HG03558 (cell line): ENCODE results near the gene RABEPK.
"Not testable (repeated sequence)": the region's sequence is repeated elsewhere in the genome, so short reads cannot be mapped to it uniquely, and the experiment has no call there.

Experiments
- ATAC-seq: cut with Tn5 transposase; IDR thresholded peaks from one replicate; pipeline ENCODE4 v1.9.1; 2021; ENCODE audit warnings: moderate number of reproducible peaks; ENCODE audit not compliant: unreplicated experiment; ENCODE audit errors: extremely low read depth

RABEPK gene

GRCh38 chr9:125190361-125190801 is 10.0 kb upstream of the RABEPK start:
- ATAC-seq, result no peak

DNA sequence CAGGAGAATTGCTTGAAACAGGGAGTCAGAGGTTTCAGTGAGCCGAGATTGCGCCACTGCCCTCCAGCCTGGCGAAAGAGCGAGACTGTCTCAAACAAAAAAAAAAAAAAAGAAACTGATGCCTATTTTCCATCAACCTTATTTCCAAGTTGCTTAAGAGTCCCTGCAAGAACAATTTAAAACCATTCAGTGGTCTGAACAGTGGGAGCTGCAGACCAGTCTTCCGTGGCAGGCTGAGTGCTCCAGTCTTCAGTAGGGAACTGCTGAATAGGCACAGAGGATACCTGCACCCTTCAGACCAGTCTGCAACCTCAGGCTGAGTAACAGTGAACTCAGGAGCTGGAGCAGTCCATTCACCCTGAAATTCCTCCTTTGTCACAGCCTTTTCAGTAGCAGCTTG is 5.9 kb upstream of the RABEPK start:
- not testable (repeated sequence) for ATAC-seq

- not testable (repeated sequence) for ATAC-seq
Measured at GRCh38 chr9:125195591-125195990, 4.8 kb upstream of the RABEPK start.

DNA sequence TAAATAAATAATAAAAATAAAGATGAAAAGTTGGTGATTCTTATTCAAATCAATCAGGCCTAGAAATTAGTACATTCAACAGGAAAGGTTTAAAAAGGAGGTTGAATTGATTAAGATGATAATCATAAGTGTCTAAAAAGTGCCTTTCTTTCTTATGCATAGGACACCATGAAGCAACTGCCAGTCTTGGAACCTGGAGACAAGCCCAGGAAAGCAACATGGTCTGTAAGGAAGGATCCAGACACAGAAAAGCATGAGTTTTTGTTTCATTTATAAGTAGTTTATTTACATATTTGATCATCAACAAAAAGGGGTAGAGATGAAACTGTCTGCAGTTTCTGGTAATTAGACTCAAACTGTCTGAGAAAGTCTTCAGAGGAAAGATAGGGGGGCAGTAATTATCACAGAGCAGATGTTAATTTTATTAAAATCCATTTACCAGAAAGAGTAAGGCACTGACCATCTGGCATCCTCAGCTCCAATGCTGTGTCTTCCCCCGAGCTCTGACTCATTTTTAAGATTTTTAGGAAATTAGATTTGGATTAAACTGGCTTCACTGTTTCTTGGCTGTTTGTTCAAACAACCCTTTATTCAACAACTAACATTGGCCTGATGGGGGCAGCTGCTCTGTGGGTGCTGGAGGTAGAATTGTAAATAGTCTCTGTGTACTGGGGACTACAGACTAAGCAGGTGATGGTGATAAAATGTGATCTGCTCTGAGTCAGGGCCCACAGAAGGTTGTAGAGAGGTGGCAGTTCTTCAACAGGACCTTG is 2.7 kb downstream of the RABEPK start:
- no peak for ATAC-seq

- ATAC-seq, result no peak
Measured at GRCh38 chr9:125204477-125204876, 4.1 kb downstream of the RABEPK start.

GRCh38 chr9:125214186-125214585 is 13.8 kb downstream of the RABEPK start:
- ATAC-seq, result no peak

DNA sequence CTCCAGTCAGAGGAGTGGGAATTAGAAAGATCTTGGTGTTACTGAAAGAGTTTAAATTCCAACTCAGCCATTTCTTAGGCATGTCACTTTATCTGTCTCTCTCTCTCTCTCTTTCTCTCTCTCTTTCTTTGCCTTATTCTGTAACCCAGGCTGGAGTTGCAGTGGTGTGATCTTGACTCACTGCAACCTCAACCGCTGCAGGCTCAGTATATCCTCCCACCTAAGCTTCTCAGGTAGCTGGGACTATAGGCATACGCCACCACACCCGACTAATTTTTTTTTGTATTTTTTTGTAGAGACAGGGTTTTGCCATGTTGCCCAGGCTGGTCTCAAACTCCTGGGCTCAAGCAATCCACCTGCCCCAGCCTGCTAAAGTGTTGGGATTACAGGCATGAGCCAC is 18.3 kb downstream of the RABEPK start:
- ATAC-seq, result no peak

GRCh38 chr9:125224858-125225257 is 24.5 kb downstream of the RABEPK start:
- ATAC-seq, result not testable (repeated sequence)

DNA sequence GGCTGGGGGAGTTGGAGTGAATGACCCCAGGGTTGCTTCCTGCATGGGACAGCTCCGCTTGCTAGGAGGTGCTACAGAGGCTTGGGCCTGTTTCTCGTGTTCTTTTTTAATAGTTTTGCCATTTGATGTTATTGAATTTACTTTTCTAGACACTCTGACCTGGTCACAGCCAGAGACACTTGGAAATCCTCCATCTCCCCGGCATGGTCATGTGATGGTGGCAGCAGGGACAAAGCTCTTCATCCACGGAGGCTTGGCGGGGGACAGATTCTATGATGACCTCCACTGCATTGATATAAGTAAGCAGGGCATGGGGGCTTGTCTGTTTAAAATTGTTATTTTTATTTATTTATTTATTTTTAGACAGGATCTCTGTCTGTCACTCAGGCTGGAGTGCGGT is 27.4 kb downstream of the RABEPK start:
- no peak for ATAC-seq

GRCh38 chr9:125233678-125234077 is 33.3 kb downstream of the RABEPK start:
- no peak for ATAC-seq

GRCh38 chr9:125234099-125234498 is 33.8 kb downstream of the RABEPK start:
- not testable (repeated sequence) for ATAC-seq

- ATAC-seq, result no peak
Measured at GRCh38 chr9:125235804-125236519, 35.6 kb downstream of the RABEPK start.

- ATAC-seq, result not testable (repeated sequence)
Measured at GRCh38 chr9:125236520-125237159, 36.3 kb downstream of the RABEPK start.

GRCh38 chr9:125238127-125238914 is 38.0 kb downstream of the RABEPK start:
- ATAC-seq, result no peak

- no peak for ATAC-seq
Measured at GRCh38 chr9:125238915-125239446, 38.6 kb downstream of the RABEPK start.

- ATAC-seq, result no peak
Measured at GRCh38 chr9:125239631-125240597, 39.6 kb downstream of the RABEPK start.

DNA sequence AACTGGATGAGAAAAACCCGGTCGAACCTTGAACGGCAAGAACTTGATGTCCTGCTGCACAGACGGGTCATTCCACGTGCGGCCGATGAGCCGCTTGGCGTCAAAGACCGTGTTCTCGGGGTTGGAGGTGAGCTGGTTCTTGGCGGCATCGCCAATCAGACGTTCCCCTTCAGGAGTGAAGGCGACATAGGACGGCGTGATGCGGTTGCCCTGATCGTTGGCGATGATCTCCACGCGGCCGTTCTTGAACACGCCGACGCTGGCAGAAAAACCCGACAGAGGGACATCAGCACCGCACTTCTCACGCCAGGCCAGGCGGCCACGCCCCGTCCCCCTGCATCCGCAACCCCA is 40.3 kb downstream of the RABEPK start:
- ATAC-seq, result no peak

- peak; percentile 69 for ATAC-seq
Measured at GRCh38 chr9:125241000-125241862, 40.9 kb downstream of the RABEPK start, which contains the start of gene HSPA5. Gene HSPA5 (minus strand): TSS chr9:125241343. CDS start chr9:125241126, 217 bp downstream.
